Measurements from ENCODE around the gene PYGM.

DNA sequence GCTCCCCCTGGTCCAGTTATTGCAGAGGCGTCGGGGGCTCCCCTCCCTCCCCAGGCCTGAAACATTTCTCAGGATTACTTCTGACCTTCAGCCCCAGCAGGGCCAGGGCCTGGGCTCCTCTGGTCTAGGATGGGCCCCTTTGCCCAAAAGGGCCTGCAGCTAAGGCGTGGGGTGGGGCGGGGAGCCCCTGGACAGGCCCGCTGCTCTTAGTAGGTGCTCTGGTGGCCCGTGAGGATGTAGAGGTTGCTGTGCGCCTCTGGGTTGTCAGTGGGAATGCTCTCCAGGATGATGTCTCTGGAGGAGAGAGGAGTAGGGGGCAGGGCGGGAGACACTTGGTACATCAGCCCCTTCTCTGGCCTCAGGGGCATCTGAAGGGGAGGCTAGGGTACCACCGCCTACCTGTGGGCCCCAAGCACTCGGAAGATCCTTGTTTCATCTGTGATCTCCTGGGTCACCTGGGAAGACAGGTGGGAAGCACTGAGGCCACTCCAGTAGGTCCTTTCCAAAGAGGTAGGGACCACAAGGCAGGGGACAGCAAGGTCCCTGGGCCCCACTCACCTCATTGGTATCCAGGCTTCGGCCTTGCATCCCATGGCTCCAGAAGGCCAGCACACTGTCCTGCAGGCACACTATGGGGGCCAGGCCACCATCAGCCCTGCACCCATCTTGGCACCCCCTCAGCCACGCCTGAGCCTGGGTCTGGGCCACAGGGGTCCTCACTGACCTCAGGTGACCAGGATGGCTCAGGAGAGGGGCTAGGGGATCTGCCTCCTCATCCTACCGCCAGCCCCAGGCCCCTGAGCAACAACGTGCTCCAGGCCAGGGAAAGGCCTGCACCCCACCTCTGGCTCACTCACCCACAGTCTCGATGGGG, 29.8 kb upstream of the PYGM start:
- TF ChIP-seq YY1 (IDR thresholded peaks at IDR 0.05; ENCODE audit: insufficient read depth, insufficient read length) (no peak), ZNF274 (IDR thresholded peaks at IDR 0.05; ENCODE audit: low read depth, low read length) (no peak)
